GM18505 (cell line): ENCODE measurements around the gene ANKRD29.

Experiments
- ATAC-seq: cut with Tn5 transposase; IDR thresholded peaks from one replicate; pipeline ENCODE4 v1.9.1; 2021; ENCODE audit not compliant: unreplicated experiment
- POLR2A ChIP-seq: IDR thresholded peaks from 4 replicates; pipeline ENCODE4 v1.6.1; 2011; ENCODE audit warnings: borderline replicate concordance; ENCODE audit not compliant: insufficient read depth, insufficient read length; ENCODE audit errors: extremely low read depth

The ANKRD29 gene, protein sequence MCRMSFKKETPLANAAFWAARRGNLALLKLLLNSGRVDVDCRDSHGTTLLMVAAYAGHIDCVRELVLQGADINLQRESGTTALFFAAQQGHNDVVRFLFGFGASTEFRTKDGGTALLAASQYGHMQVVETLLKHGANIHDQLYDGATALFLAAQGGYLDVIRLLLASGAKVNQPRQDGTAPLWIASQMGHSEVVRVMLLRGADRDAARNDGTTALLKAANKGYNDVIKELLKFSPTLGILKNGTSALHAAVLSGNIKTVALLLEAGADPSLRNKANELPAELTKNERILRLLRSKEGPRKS

DNA sequence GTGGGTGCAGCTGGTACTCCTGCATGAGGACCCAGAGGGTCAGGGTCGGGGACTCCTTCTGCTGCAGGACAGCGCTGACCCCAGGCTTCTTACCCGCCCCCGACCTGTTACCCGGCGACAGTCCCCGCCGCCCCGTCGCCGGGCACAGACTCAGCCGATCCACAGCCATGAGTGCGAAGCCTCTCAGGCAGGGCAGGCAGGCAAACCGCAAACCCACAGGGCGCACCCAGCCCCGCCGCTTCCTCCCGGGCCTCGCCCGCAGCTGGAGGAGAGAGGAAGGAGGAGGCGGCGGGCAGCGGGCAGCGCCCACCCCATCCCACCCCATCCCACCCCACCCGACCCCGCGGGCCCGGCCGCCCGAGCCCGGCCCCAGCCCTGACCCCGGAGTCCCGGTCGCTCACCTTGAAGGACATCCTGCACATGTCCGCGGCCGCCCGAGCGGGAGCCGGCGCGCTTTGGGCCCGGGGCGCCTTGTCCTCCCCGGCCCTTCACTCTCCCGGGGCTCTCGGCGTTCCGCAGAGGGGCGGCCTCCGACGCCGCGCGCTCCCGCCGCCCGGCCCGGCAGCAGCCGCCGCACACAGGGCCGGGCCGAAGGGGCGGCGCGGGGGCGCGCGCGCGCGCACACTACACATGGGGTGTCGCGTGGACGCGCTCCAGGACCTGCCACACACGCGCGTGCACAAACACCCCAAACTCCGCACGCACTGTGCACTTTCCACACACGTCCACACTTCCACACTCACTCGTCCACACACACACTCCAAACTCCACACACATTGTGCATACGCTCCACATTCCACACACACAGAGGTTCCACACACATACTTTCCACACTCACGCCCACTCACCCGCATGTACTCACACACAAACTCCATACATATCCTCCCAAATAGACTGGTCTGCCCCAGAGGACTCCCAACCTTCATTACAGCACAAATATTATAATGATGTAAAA, at the start of gene ANKRD29:
ANKRD29 (minus strand) TSS at position 603 of the 955 bp plus-strand sequence; CDS start at position 422, 181 bp downstream.
- peak; percentile 56 for ATAC-seq
- no peak for TF ChIP-seq POLR2A

DNA sequence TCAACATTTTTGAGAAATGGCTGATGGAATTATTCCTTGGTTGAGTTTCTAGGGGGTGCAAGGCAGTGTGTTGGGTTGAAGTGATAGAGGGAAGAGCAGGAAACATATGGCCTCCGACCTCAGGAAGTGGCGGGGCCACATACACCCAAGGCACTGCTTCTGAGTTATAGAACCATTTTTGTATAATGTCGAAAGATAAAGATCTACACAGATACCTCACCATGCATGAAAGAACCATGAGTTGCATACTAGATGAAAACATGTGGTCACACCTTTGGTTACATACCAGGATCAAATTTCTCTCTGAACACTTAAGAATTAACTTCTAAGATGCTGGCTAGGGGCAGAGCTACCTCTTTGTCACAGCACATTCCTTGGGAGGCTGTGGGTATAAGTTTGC, 49.7 kb upstream of the ANKRD29 start:
- no peak for ATAC-seq
- TF ChIP-seq POLR2A: no peak

DNA sequence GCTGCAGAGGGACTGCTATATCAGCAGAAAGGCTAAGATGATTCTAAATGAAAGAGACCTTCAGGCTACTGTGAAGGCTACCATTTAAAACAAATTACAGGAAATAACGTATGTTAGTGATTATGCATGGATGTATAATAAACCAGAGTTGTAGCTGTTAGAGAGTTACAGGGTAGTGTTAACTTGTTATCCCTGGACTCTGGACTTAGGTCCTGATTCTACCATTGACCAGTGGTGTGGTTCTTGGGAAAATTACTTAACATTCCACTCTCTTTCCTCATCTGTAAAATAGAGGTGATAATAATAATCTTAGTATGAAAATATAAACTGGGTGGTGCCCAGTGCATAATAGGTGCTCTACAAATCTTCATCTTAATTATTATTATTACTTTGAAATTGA, 48.7 kb upstream of the ANKRD29 start:
- no peak for ATAC-seq
- no peak for TF ChIP-seq POLR2A

DNA sequence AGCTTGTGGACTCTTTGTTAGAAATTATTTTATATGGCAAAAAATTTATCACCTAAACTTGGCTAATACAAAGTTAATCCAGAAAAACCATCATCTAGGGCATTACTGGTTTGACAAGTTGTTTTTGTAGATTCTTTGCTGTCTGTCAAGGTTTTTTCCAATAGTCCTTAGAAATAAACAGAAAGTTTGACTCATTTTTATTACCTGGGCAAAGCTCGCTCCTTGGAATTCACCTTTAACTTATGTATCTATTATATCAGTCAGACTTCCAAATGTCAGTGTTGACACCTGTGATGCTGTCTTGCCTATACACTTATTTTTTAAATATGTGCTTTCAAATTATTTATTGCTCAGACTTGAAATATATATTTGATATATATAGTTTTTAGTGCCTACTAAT, 48.2 kb upstream of the ANKRD29 start:
- TF ChIP-seq POLR2A: no peak
- no peak for ATAC-seq

DNA sequence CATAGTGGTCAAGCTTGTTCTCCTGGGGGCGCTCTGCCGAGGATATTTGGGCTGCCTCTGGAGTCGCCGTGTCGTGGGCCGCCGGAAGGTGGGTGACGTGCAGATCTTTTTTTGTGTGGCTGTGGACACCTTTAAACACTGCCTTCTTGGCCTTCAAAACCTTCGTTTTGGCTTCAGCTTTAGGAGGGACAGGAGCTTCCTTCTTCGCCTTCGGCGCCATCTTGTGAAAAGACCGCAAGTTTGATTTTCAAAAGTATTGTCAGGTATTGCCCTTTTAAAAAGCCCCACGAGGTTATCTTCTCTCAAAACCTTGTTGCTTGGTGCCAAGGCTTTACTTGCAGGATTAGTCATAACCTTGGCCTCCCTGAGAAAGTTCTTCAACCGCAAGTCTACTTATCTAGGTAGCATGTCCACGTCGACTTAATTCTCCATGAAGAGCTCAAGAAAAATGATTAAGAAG, 47.4 kb upstream of the ANKRD29 start:
- no peak for ATAC-seq
- no peak for TF ChIP-seq POLR2A

DNA sequence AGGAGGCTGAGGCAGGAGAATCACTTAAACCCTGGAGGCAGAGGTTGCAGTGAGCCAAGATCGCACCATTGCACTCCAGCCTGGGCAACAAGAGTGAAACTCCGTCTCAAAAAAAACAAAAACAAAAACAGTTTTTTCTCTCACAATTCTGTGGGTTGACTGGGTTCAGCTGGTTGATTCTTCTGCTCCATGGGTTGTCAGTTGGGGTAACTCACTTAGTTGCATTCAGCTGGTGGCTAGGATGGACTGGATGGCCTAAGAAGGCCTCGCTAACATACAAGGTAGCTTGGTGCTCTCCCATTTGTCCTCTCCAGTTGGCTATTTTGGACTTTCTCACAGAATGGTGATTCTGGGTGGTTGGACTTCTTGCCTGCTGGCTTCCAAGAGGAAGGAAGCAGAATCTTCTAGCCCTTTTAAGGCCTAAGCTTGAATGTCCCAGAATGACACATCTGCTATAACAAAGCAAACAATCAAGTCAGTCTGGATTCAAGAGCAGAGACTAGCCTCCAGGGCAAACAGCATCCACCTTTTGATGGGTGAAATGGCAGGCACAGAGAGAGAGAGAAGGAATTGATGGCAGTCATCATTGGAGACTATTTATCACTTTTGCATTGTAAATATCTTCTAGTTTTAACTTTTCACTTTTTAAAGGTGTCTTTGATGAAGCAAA, 44.4 kb upstream of the ANKRD29 start:
- no peak for TF ChIP-seq POLR2A
- ATAC-seq: no peak

DNA sequence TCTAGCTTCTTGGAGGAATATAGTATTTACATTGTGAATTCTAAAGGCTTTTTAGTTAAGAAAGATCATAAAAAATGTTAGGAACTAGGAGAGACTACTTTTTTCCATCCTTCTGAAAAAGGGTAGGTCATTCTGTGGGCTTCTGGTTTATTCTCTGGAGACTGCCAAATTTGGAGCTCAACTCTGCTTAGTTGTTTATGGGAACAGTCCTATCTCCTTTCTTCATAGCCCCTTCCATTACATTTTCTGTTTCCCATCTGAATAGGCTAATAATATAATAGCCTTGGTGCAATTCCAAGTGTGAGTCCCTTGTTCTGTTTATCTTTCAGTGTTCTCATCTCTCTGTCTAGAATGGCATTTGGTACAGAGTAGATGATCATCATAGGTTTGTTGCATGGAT, 42.1 kb upstream of the ANKRD29 start:
- no peak for TF ChIP-seq POLR2A
- no peak for ATAC-seq

DNA sequence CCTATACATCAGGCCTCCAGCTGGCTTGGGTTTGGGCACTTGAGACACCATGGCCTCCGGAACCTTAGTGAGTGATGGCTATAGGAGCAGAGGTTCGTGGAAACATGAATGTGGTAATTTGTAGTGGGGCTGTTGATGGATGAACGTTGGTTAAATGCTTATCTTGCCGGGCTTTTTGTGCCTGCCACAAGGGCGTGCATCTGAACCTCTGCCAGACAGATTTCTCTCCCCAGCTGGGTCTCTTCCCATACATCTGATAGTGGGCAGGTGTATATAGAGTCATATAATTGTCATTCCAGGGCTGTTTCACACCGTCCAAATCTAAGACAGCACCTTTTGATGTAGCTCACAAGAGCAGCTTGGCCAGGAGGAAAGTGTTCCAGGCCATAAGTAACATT, 41.3 kb upstream of the ANKRD29 start:
- no peak for ATAC-seq
- no peak for TF ChIP-seq POLR2A

DNA sequence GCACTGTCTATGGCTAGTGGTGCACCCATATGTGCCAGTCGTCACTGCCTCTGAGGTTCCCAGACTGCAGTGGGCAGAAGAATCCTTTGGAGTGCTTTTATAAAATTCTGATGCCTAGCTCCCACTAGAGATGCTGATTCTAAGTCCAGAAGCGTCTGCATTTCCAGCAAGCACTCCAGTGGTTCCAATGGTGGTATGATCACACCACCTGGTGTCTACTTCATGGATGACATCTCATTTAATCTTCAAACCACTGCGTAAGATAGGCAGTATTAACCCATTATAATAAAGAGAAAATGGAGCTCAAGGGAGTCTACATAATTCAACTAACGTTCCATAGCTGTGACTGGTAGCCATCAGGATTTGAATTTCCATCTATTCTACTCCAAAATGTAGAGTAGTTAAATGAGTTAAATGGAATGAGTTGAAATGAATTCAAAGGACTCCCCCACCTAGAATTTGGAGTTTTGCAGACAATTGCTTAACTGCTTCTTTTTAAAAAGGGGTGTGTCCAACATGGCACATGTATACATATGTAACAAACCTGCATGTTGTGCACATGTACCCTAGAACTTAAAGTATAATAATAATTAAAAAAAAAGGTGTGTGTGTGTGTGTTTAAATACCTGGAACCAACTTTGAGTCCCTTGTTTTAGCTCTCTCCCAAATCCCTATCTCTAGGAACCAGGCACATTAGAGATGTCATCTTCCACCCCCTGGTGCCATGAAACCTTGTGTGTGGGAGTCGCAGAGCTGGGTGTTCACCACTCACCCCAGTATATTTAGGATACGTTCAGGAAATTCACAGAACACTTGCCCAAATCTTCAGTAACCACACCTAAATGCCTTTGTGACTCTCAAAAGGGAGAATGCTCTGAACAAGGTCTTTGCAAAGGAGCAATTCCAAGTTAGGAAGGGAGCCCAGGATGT, 40.6 kb upstream of the ANKRD29 start:
- TF ChIP-seq POLR2A: no peak
- no peak for ATAC-seq

DNA sequence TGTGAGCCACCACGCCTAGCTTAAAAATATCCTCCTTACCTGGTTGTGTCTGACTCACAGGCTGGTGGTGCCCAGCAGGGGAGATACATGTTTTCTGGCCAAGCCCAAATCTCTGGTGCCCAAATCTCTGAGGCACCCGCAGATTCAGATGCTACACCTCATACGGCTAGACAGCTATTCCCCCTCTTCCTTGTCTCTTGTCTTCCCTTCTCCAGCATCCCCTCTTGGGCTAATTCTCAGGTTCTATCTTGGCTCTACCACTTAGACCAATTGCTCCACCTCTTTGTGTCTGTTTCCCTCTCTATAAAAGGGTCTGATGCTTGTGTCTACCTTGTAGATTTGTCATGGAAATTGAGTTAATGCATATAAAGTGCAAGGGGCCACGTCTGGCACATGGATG, 39.9 kb upstream of the ANKRD29 start:
- TF ChIP-seq POLR2A: no peak
- no peak for ATAC-seq

DNA sequence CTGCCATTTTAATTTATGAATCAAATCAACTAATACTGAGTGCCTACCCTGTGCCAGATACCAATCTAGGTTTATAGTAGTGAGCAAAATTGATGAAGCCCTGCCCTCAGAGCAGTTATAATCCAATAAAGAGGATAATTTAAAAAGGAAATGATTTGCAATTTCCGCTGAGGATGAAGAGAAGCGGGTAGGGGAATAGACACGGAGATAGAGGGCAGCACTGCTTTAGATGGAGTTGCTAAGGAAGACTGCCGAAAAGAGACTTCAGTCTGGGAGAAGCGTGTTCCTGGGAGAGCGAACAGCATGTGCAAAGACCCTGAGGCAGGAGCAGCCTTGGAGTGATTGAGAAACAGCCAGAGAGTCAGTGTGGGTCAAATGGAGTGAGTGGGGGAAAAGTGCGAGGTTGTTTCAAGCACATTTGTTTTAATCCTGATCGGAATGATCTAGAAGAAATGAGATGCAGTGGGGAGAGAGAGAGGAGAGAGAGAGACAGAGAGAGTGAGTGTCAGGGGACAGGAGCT, 38.9 kb upstream of the ANKRD29 start:
- no peak for TF ChIP-seq POLR2A
- no peak for ATAC-seq

DNA sequence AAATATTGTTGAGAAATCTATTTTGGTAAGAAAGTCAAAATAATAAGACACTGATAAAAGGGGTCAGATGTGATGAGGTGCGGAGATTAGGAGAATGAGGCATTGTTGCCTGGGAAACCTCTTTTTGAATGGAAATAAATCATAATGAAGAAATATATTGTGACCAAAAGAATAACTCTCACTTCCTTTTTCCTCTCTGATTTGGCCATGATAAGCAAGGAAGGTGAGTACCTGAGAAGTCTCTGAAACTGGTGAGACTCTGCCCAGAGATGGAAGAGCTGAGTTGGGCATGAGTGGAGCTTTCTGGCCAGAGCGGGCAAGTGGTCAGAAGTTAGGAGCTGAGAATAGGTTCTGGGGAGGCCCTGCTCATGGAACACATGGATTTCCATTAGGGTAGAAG, 38.3 kb upstream of the ANKRD29 start:
- ATAC-seq: peak; percentile 59
- no peak for TF ChIP-seq POLR2A
